AG09309 (cell line): ENCODE results near the gene CDKN2AIPNL.
"Not testable (repeated sequence)": the region's sequence is repeated elsewhere in the genome, so short reads cannot be mapped to it uniquely, and the experiment has no call there.

Experiments
- DNase-seq: peaks from one replicate; pipeline ENCODE4 v3.0.0-alpha.2; 2010; ENCODE audit warnings: low read depth
- H3K4me3 ChIP-seq: 2 replicates; pipeline ENCODE4 v1.5.1; 2011; ENCODE audit warnings: mild to moderate bottlenecking, low read depth, low read length, moderate library complexity; ENCODE audit not compliant: control insufficient read depth
- CTCF ChIP-seq: IDR thresholded peaks from 2 replicates; pipeline ENCODE4 v1.5.1; 2011; ENCODE audit warnings: mild to moderate bottlenecking, low read depth, low read length, inconsistent platforms; ENCODE audit not compliant: insufficient read depth, control insufficient read depth; ENCODE audit errors: missing control alignments

CDKN2AIPNL gene

GRCh38 chr5:134394932-134395331, 16.7 kb downstream of the CDKN2AIPNL start:
- no peak for DNase-seq
- H3K4me3 ChIP-seq, result no peak overlapping the region
- TF ChIP-seq CTCF, result no peak

GRCh38 chr5:134392301-134392700, 19.4 kb downstream of the CDKN2AIPNL start:
- no peak for DNase-seq
- no peak for TF ChIP-seq CTCF
- H3K4me3 ChIP-seq, result no peak overlapping the region

- no peak for TF ChIP-seq CTCF
- DNase-seq, result no peak
Measured at GRCh38 chr5:134387443-134387842, 24.2 kb downstream of the CDKN2AIPNL start.

GRCh38 chr5:134383980-134384697, 27.5 kb downstream of the CDKN2AIPNL start:
- no peak for TF ChIP-seq CTCF
- no peak overlapping the region for H3K4me3 ChIP-seq
- no peak for DNase-seq

More at GRCh38 chr5:134387443-134387842, 24.2 kb downstream of the CDKN2AIPNL start:
- no peak overlapping the region for H3K4me3 ChIP-seq

GRCh38 chr5:134382204-134382603, 29.5 kb downstream of the CDKN2AIPNL start:
- H3K4me3 ChIP-seq, DNase-seq: not testable (repeated sequence)

GRCh38 chr5:134380346-134380745, 31.3 kb downstream of the CDKN2AIPNL start:
- no peak for TF ChIP-seq CTCF
- H3K4me3 ChIP-seq, result no peak overlapping the region
- DNase-seq, result no peak

GRCh38 chr5:134374232-134374631, 37.4 kb downstream of the CDKN2AIPNL start:
- H3K4me3 ChIP-seq, result no peak overlapping the region
- no peak for DNase-seq
- TF ChIP-seq CTCF, result no peak

GRCh38 chr5:134373633-134374032, 38.0 kb downstream of the CDKN2AIPNL start:
- H3K4me3 ChIP-seq, DNase-seq: not testable (repeated sequence)
